Measurements from ENCODE around the gene ELMO1.

The ELMO1 gene

DNA sequence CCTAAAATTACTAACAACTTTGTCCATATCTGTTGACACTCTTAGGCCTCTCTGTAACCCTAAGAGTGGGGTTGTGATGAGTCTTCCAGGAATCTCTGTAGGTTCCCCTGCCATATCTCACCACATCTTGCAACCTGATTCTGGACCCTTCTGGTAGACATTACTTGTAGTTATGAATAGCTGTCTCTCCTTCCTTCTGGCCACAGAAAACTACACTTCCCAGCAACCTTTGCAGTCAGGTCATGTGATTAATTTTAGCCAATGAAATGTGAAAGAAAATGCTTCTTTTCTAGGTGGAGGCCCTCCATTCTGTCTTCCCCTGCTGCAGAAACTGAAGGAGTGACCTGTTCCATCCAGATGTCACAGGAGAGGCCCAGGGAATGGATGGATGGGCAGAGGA is 576.8 kb downstream of the ELMO1 start:
- DNase-seq (ENCODE audit: low spot score), result no peak

DNA sequence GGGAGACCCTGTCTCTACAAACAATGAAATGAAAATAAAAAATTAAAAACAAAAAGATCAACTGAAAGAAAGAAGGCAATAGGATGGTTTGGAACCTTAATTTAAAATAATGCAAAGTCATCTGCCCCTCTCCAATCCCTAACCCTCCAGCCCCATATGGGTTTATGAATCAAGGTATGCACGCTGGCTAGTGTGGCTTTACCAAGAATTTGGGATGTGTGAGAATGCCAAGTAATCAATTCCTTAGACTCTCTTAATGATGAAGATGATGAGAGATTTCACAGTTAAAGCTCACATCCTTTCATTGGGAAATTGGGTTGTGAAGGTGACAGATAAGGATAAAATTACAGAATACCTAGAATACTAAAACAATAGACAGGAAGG is 577.3 kb downstream of the ELMO1 start:
- DNase-seq (ENCODE audit: low spot score), result no peak

DNA sequence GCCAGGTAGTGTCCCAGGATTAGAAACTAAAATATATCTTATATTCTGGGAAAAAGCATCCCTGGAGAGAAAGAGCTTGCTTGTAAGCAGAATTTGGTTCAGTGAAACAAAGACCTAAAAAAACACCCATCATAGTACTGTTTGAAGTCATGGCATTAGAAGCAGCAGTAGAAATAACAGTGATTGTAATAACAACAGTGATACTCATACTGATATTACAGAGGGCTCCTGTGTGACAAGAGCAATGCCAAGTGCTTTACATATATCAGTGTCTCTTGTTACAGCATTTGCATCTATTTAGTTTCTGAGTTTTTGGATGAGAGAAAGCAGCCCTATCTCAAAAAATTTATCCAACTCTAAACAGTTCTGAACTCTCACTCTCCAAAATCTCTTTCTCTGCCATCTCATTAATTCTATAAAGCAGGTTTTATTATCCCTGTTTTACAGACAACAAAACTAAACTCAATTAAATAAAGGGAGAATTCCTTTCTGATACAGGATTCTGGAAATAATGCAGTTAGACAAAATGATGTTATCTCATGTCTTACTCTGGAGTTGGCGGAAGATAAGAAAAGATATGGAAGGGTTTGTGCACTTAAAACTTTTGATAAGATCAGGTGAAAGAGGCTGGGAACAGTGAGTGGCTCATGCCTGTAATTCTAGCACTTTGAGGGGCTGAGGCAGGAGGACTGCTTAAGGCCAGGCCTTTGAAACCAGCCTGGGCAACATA is 577.9 kb downstream of the ELMO1 start:
- DNase-seq (ENCODE audit: low spot score), result no peak

DNA sequence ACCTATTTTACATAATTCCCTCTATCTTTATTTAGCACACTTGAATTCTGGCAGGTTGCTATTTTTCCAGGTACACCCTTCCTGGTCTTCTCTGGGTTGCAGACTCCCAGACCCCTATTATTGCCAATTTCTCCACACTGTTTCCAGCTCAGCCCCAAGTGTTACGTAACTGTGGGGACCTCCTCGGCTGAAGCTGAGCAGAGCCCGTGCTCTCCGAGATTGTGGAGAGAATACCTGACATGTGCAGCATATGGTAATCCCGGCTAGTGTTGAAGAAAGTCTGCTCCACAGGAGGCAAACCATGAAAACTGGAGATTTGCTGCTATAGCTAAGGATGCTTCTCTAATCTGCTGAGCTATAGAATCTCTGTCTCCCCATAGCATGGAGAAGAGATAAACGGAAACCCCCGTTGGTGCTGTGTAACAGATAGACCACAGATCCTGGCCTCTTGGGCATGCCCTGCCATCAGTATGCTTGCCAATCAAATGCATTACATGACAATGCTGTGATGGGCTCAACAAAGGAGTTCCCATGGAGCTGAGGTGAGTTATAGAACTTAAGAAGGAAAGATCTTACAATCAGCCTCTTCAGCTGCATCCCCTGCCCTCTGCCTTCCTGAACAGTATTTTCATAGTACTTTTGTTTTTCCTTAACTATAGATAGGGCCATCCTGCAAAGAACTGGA is 579.8 kb downstream of the ELMO1 start:
- DNase-seq (ENCODE audit: low spot score), result no peak

DNA sequence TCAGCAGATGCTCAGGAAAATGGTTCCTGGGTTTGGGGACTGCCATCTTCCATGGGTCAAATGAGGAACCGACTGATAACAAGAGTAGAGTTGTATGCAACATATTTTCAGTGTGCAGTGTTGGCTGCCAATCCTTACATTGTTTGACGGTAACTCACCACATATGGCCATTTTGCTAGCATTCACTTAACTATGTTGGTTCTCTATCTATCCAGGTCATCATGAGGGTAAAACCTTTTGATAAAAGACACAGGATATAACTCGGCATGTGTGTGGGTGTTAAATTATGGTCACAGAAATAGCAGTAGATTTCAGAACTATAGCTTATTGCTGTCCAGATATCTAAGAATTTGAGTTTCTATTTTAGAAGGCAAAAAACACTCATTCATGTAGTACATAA is 583.6 kb downstream of the ELMO1 start:
- no peak for DNase-seq (ENCODE audit: low spot score)

DNA sequence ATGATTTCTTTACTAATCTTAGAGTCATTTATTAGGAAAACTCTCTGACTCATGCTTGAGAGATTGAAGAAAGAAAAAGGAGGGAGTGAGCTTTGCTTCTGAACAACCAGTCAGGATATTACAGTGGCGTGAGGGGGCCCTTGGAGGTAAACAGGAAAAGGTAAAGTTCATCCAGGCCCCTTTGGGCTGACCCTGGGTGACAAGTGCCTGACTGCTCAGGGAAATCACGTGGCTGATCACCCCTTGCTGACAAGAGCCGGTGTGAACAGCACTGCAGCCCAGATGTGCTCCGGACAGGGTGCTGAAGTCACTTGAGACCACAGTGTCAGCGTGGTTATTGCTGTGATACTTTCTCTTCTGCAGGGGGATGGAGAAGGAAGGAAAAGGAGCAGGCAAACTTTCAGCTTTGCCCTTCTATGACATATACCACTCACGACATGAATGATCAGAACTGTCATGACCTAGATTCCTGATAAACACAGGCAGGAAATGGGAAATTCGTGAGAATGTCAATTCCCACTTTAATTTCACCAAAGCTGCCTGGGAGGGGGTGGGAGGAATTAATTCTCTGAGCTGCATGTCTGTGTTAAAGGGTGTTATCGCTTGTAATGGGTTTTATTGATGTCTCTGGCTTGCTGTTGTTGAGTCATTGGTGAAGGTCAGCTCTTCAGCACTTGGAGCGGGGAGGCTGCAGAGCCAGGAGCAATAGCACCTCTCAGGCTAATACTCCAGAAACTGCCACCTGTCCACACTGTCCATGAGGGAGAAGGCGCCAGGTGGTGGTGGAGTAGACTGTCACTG is 584.6 kb downstream of the ELMO1 start:
- DNase-seq (ENCODE audit: low spot score), result no peak

DNA sequence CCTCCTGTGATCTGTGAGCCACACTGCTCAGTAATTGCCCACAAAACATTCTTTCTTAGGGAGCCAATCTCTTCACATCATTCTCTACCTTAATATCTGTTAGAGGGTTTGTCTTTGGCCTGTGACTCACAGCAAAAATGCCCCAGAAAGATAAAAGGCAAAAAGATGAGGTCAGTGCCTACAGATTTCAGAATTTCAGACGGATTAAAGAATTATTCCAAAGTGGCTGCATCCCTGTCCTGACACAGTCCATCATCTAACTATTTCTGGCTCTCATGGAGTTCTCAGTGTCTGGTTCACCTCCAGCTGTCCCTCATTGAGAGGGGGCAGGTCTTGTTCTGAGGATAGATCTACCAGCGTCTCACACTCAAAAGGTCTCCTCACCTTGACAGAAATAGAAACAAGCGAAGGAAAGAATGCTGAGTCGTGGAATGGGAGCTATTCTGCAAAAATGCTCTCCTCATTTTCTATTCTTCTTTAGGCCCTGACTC is 585.8 kb downstream of the ELMO1 start:
- DNase-seq (ENCODE audit: low spot score), result no peak

DNA sequence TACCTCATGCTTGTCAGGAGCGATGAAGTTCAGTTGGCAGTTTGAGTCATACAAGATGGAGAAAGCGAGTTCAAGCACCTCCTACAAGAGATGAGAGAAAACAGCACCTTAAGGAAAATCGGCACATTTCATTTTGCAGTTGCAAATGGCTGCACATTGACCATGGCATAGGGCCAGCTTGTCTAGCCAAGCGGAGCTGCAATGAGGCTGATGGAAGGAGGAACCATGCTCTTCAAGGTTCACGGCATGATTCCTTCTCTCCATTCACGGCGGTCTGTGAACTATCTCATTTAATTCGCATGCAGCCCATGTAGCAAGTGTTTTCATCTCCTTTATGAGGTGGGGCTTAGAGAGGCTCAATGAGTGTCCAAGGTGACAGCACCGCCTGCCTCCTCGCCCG is 587.0 kb downstream of the ELMO1 start:
- no peak for DNase-seq (ENCODE audit: low spot score)

DNA sequence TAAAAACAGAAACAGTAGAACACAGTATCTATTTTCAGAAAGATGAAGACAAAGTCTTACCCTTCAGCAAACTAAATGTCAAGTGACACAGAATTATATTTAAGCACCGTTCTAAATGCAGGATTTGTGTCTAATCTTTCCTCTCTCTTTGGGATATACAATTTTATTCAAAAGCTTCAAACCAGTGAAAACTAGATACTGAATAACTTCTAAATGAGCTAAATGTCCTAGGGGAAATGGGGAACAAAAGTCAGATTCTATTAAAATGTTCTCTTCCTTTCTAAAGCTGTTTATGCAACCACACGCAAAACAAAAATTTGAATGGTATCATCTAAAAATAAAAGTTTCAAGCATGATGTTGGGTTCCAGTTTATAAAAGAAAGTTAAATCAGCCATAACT is 588.0 kb downstream of the ELMO1 start:
- no peak for DNase-seq (ENCODE audit: low spot score)

DNA sequence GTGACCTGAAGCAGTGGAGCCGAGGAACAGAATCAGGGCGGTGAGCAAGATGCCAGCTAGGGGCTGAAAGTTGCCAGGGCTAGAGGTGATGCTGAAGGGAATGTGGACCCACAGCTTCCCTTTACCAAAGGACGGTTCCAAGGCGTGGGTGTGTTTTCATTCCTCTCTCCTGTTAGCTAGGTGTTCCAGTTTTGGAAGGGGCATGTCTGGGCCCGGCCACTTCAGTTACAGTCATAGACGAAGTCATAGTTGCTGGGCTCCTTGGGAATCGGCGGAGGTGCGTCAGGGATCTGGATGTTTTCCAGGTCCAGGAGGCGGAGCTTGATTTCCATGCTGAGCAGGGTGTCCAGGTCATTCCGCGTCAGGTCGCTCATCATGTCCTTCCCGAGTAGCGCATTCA is 593.3 kb downstream of the ELMO1 start:
- no peak for DNase-seq (ENCODE audit: low spot score)

DNA sequence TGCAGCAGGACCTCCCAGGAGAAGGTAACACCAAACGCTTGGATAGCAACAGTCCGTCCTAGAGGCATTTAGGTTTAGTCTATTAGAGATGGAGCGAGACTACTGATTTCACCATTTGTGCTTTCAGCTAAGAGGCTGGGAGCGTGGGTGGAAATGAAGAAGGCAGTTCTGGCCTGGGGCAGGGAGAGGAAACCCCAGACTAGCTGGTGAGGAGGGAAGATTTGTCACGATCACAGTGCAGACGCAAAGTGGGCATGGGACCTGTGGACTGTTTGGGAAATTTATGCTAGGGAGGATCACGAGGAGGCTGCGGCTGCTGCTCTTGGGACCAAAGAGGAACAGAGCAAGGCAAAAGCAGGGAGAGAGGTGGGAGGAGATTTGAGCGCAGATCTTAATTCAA is 594.0 kb downstream of the ELMO1 start:
- no peak for DNase-seq (ENCODE audit: low spot score)

DNA sequence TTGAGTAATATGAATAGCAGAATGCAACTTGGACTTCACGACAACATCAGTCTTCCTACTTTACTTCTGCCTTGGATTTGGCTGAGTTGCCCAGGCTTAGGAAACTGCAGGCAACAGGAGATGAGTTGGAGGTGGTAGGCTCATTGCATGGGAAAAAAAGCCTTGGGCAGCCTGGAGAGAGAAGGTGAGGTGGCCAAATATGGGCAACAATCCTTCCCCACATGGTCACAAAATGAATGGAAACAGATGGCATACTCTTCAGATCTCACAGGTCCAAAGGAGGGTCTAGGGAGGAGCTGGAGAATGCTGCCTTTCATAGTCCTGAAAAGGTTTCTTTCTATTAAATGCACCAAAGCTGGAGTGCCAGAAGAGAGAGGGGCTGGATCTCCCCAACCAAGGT is 595.7 kb downstream of the ELMO1 start:
- no peak for DNase-seq (ENCODE audit: low spot score)

DNA sequence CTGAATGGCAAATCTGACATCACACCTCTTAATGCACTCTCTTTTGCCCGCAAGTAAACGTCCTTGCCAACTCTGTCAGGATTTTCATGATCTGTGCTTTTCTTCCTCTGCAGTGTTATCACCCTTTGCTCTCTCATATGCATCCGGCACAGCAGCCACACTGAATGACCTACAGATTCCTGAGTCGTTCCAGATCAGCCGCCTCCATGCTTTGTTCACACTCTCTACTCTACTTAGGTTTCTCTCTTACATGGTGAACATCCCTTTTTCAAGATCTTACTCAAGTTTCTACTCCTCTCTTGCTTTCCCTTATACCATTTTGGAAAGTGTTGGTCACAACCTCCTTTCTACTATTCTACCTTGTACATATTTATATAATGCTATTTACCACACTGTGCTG is 596.6 kb downstream of the ELMO1 start:
- DNase-seq (ENCODE audit: low spot score), result no peak

DNA sequence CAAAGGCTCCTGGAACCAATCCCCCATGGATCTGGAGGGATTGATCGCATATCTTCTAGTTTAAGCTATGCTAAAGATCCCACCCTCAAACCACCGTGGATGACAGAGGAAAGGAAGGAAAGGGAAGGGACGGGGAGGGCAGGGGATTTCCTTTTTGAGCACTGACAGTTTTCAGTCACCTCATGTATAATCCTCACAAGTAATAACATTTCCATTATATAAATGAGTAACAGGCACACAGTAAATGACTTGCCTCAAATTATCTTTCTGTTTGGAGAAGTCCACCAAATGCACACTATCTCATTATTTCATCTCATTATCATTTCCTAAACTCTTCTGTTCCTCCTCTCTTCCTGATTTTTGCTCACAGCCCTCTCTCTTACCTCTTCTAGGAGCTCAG is 597.3 kb downstream of the ELMO1 start:
- no peak for DNase-seq (ENCODE audit: low spot score)

DNA sequence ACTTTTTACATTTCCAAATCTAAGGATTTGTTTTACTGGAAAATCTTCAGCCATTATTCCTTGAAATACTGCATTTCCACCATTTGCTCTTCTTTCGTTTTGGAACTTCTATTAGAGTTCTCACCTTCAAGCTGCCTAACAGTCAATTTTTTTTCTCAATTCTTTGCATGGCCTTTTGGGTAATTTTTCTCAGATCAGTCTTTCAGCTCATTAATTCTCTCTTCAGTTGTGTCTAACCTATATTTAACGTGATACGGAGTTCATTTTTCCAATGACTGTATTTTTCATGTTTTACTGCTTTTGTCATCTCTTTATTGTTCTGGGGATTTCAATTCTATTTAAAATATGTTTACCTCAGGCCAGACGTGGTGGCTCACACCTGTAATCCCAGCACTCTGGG is 600.7 kb downstream of the ELMO1 start:
- no peak for DNase-seq (ENCODE audit: low spot score)

DNA sequence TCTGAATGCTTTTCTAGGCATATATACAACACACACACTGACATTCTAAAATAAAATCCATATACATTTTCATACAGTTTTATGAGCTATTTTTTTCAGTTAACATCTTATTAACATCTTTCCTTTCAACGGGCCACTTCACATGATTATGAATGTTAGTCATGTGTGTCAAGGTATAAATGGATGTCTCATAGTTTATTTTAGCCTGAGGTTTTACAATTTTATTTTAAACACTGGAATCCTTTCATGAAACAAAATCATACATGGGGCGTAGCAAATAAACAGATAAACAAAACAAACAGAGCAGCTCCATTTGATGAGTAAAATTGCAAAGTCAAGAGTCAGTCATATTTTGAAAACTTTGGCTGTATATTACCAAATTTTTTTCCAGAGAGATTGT is 604.3 kb downstream of the ELMO1 start:
- DNase-seq (ENCODE audit: low spot score), result no peak

DNA sequence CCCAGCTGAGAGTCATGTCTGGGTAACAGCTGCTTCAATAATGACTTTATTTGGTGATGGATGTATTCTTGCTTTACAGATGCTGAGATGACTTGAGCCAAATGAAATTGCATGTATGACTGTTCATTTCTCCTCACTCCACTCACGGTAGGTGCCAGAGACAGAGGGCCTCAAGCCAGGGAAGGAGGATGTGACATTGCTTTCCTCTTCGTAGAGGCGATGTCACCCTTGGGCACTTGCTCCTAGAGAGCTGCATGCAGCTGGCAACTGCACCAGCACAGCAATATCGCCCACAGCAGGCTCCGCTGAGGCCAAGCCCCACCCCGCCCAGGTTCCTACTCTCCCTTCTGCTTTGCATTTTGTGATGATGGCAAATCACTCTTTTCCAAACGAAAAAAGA is 607.8 kb downstream of the ELMO1 start:
- no peak for DNase-seq (ENCODE audit: low spot score)

DNA sequence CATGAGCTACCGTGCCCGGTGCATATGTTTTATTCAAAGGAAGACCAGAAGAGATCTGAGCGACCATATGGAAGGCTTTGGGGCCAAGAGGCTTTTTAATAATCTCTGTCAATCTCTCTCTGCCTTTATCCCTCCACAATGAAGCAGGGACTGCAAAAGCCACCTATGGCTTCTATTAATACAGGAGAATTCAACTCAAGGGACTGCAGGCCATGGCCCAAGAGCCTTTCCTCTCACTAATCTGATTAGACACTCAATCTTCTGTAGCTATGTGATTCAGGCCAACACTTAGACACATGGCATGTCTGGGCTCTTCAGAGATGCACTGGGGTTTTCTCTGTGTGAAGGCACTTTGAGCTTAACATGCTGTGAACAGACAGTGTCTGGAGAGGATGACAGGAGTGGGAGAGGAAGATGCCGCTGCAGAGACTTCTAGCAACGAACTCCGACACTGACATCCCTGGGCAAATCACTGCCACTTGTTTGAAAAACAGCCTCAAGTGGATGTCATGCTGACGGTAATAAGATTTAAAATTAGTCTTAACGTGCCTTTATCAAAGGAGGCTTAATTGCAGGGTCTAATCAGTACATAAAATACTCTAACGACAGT is 609.9 kb downstream of the ELMO1 start:
- DNase-seq (ENCODE audit: low spot score), result no peak

DNA sequence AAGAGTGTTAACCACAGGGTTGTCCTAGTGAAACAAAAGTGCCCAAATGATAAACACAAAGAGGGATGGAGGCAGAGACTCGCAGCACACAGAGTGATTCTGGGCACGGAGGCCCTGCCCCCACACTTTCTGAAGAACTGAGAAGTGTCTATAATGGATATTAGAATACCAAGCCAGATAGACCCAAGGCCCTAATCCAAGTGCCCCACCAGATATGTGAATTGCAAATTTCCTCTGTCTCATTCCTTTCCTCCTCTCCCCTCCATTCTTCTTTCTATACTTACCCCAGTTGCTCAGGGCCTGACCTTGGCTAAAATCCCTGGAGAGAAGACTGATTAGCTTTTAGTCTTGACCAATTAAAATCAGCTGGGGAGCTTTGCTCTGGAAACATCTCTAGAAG is 617.6 kb downstream of the ELMO1 start:
- DNase-seq (ENCODE audit: low spot score), result no peak

DNA sequence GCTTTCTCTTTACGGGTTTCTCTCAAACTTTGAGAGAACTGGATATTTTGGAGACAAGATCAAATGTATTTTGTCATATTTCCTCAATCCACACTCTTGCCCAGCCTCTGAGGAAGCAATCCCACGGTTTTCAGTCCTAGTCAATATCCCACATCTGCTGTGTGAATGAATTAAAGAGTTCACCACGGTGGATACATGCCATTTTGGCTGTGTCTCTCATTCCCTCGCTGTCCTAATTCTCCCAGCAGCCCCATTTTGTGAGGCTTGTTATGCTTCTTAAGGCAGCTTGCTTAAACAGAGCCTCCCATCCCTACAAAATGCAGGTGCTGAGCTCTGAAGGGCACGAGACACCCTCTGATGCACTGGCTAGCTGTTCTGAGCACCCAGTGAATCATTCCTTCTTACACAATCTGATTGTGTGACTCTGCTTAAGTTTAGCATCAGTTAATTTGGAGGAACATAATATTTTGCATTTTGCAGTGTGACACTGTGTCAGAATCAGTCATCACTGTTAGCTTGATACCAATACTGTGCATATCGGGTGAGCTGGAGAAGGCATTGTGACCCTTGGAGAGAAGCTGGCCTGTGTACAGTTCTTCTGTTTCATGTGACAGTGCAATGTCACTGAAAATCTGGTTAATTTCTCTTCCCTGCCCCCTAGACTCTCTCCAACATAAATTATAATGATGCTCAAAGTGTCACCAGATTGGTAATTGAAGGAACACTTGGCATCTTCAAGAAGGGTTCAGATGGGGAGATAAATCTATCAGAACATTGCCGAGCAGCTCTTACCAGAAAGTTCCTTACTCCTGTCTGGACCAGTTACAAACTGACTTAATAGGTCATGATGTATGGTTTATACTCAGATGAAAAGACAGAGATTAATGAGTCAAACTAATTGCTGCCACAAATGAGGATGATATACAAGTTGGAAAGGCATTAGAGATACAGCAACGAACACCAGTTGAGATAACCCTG is 620.6 kb downstream of the ELMO1 start:
- no peak for DNase-seq (ENCODE audit: low spot score)

DNA sequence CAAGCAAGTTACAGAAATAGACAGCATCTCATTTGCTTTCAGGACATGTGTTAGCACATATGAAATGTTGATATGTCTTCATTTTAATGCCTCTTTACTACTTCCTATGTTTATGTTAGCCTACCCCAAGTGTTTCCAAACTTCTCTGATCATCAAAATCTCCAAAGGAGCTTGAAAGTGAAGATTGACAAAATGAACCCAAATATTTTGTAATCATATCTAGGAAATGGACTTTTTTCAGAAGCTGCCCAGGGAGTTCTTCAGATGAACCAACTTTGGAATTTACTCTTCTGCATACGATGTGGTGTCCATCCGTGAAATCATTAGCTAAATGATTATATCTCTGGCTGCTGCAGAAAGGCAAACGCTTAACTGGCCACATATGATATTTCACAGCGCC is 623.2 kb downstream of the ELMO1 start:
- DNase-seq (ENCODE audit: low spot score), result no peak

Data from AG20443 (cell line).